T-cell (primary cell): ENCODE measurements around the gene TNIP2. TPM values are rescaled to one million over a fixed set of nuclear protein-coding genes. Genes with fewer than 3 reads are reported as not detected.
A peak's percentile ranks its signal among the peaks of the same experiment; 100 is the strongest.

Experiments used
- ATAC-seq, 4 experiments: fragments of 200-7000 bp in 3 of 4; fragments of 150-1000 bp in 1 of 4; cut with Tn5 transposase; replicated peaks in 1 of 4; 1 replicate in 3 of 4; 2 replicates in 1 of 4; pipeline ENCODE4 v1.10.0; 2021; ENCODE audit warnings: moderate library complexity in 3 of 4, mild to moderate bottlenecking in 2 of 4, moderate number of reproducible peaks in 1 of 4
- CTCF ChIA-PET, 2 donors: fragments of 300-600 bp; sonication (Branson Sonifier 250); formaldehyde crosslinking; loops; one replicate each; lab custom pipeline; 2022; ENCODE audit warnings: antibody characterized with exemption in 2 of 2; lab: Charles Lee
- POLR2A ChIA-PET, 2 donors: fragments of 300-600 bp; sonication (Branson Sonifier 250); formaldehyde crosslinking; loops; one replicate each; lab custom pipeline; 2022; ENCODE audit warnings: antibody characterized with exemption in 2 of 2; lab: Charles Lee
- DNase-seq, 35 experiments: peaks; one replicate each; pipeline versions ENCODE4 v3.0.0 to v3.0.0-alpha.2; 2013 to 2023
- H3K27ac ChIP-seq: one replicate; pipeline ENCODE4 v1.5.1; 2013; ENCODE audit warnings: low read length
- H3K27me3 ChIP-seq, 2 experiments: replicated peaks in 1 of 2; 1 replicate in 1 of 2; 2 replicates in 1 of 2; pipeline versions ENCODE4 v1.6.1 to v1.7.0; 2013; ENCODE audit warnings: low read length in 1 of 2, mixed read lengths in 1 of 2; ENCODE audit not compliant: control insufficient read depth in 2 of 2, insufficient read depth in 2 of 2; ENCODE audit errors: extremely low read depth in 1 of 2
- H3K36me3 ChIP-seq, 2 donors: 1 replicate in 1 of 2; 2 replicates in 1 of 2; pipeline versions ENCODE4 v1.6.1 to v1.7.0; 2013; ENCODE audit warnings: low read length in 1 of 2; ENCODE audit not compliant: control insufficient read depth in 2 of 2, insufficient read depth in 1 of 2; ENCODE audit errors: extremely low read depth in 1 of 2
- H3K4me1 ChIP-seq, 2 experiments: 1 replicate in 1 of 2; 2 replicates in 1 of 2; pipeline versions ENCODE4 v1.6.1 to v1.7.0; 2013; ENCODE audit warnings: low read length in 2 of 2, mixed read lengths in 1 of 2; ENCODE audit not compliant: insufficient read depth in 2 of 2, control insufficient read depth in 1 of 2; ENCODE audit errors: extremely low read depth in 1 of 2
- H3K4me3 ChIP-seq, 2 donors: 1 replicate in 1 of 2; 2 replicates in 1 of 2; pipeline versions ENCODE4 v1.5.1 to v1.7.0; 2013; ENCODE audit warnings: mild to moderate bottlenecking in 2 of 2, low read length in 1 of 2, moderate library complexity in 1 of 2; ENCODE audit not compliant: control insufficient read depth in 1 of 2; ENCODE audit errors: extremely low read depth in 1 of 2
- H3K9me3 ChIP-seq: 2 replicates; pipeline ENCODE4 v1.7.0; 2013
- H3K27ac Mint-ChIP-seq, 2 donors: one replicate each; pipeline ENCODE4 v1.8.0; 2020 to 2021; ENCODE audit warnings: mild to moderate bottlenecking in 2 of 2, mixed read lengths in 2 of 2
- H3K27me3 Mint-ChIP-seq, 2 donors: one replicate each; pipeline ENCODE4 v1.8.0; 2021 to 2022; ENCODE audit warnings: mixed read lengths in 2 of 2
- H3K36me3 Mint-ChIP-seq: one replicate; pipeline ENCODE4 v1.8.0; 2021; ENCODE audit warnings: mixed read lengths
- H3K4me1 Mint-ChIP-seq, 3 donors: one replicate each; pipeline ENCODE4 v1.8.0; 2020 to 2022; ENCODE audit warnings: mixed read lengths in 3 of 3, mild to moderate bottlenecking in 1 of 3
- H3K4me3 Mint-ChIP-seq, 3 donors: one replicate each; pipeline ENCODE4 v1.8.0; 2020 to 2022; ENCODE audit warnings: mild to moderate bottlenecking in 3 of 3, mixed read lengths in 3 of 3, moderate library complexity in 3 of 3
- H3K9me3 Mint-ChIP-seq, 3 donors: one replicate each; pipeline ENCODE4 v1.8.0; 2020 to 2022; ENCODE audit warnings: mixed read lengths in 3 of 3
- WGBS: methylation state at CpG from one replicate; pipeline ENCODE4 v1.1.5; 2013; ENCODE audit warnings: missing lambda C conversion rate; ENCODE audit not compliant: insufficient coverage; 5-methylcytosine and 5-hydroxymethylcytosine counted together
- total RNA-seq, 35 experiments: library from RNA in 6 of 35; stranded (reverse) in 6 of 35; fragments of 120-200 nt in 1 of 35; gene quantifications; one replicate each; pipeline versions ENCODE4 v1.2.1 to v1.2.4 and lab custom pipeline; 2013 to 2026

Gene TNIP2
- total RNA-seq, 5 donors from 2014 or later (not counting 1 experiment from before 2014, with no cell fraction given): 39.5 to 65.3 (median 59.1) TPM

DNA sequence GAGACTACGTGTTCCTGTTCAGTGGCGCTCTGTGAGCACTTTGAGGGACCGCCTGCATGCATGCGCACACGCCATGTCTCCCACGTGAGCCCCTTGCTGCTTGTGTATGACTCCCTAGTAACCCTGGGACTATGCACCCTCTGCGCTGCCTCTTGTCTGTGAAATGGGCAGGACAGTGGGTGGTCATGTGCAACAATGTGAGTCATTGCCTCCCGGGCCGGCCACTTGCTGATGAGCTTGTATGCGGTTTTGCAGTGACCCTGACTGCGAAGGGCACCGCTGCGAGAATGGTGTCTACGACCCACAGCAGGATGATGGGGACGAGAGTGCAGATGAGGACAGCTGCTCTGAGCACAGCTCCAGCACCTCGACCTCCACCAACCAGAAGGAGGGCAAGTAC is 61.4 kb downstream of the TNIP2 start:
- WGBS: 96% methylated on average over 16 of the region's 16 CpGs
- DNase-seq: no peak
- ChIA-PET CTCF (no interaction called here), POLR2A (no interaction called here)
- no peak for ATAC-seq
- Histone ChIP-seq H3K9me3 (no peaks in the 10 kb centered on the region), H3K27ac (no peak overlapping the region), H3K4me1 (peaks cover 0 to 5% of the 10 kb centered on the region in 2 experiments), H3K36me3 (peaks cover 24 to 92% of the 10 kb centered on the region in 2 donors), H3K27me3 (no peaks in the 10 kb centered on the region), H3K4me3 (no peak overlapping the region)
- Mint-ChIP-seq H3K9me3 (no peaks in the 10 kb centered on the region), H3K36me3 (peaks cover 76% of the 10 kb centered on the region), H3K4me3 (no peak overlapping the region), H3K27me3 (no peaks in the 10 kb centered on the region), H3K27ac (no peak overlapping the region), H3K4me1 (peaks cover 0 to 19% (median 6%) of the 10 kb centered on the region in 3 donors)

DNA sequence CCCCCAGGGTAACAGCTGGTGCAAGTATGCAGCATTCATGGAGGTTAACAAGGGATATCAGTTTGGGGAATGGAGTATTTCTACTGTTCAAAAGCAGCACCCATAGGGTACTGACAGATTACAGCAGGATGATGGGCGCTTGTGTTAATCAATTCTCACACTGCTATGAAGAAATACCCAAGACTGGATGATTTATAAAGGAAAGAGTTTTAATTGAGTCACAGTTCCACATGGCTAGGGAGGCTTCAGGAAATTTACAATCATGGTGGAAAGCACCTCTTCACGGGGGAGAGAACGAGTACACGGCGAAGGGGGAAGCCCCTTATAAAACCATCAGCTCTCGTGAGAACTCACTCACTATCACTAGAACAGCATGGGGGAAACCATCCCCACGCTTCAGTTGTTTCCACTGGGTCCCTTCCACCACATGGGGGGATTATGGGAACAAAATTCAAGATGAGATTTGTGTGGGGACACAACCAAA is 64.1 kb downstream of the TNIP2 start:
- no peaks in the 10 kb centered on the region for H3K27me3 Mint-ChIP-seq
- H3K27ac Mint-ChIP-seq: peak overlapping the region in 1 of 2 donors; percentile 39
- ATAC-seq (no peak), DNase-seq (no peak)
- peaks cover 80% of the 10 kb centered on the region for H3K36me3 Mint-ChIP-seq
- H3K9me3 Mint-ChIP-seq: no peaks in the 10 kb centered on the region
- H3K4me1 Mint-ChIP-seq: peaks cover 0 to 20% (median 12%) of the 10 kb centered on the region in 3 donors
- Histone ChIP-seq H3K27ac (no peak overlapping the region), H3K9me3 (no peaks in the 10 kb centered on the region), H3K4me3 (no peak overlapping the region), H3K36me3 (peaks cover 21 to 80% of the 10 kb centered on the region in 2 donors), H3K4me1 (peaks cover 0 to 5% of the 10 kb centered on the region in 2 experiments), H3K27me3 (no peaks in the 10 kb centered on the region)
- no CpG with 5 or more reads among the region's 7 CpGs for WGBS
- no peak overlapping the region for H3K4me3 Mint-ChIP-seq
- CTCF ChIA-PET: no interaction called here
- POLR2A ChIA-PET: interaction anchor here in 1 of 2 donors (0.6 kb wide), 1 partner anchor 93 kb away, joined by 6 read pairs; no protein-coding TSS in a partner anchor

Other genes with a start within 250 kb of the TNIP2 start
- 10 to 100 TPM; 41.6 to 46.8 (median 45.2) TPM for gene FAM193A, start 219.7 kb downstream of the TNIP2 start, total RNA-seq
- gene SH3BP2, start 36.7 kb upstream of the TNIP2 start, total RNA-seq: 10 to 100 TPM; 44.0 to 68.2 (median 49.7) TPM
- 100 to 1,000 TPM; 241 to 274 (median 256) TPM for gene ADD1, start 87.5 kb upstream of the TNIP2 start, total RNA-seq
- gene NOP14, start 207.1 kb upstream of the TNIP2 start, total RNA-seq: 10 to 100 TPM; 30.6 to 48.1 (median 46.3) TPM
- 1 to 10 TPM; 1.8 to 4.8 (median 2.5) TPM for gene GRK4, start 207.2 kb upstream of the TNIP2 start, total RNA-seq